Measurements from ENCODE around the gene PKIB.

PKIB gene

GRCh38 chr6:122751326-122751725, 141.1 kb downstream of the PKIB start:
- TF ChIP-seq CTCF (IDR thresholded peaks at IDR 0.05; ENCODE audit: low read length, missing control alignments): no peak
- no peak overlapping the region for H3K4me3 ChIP-seq (replicated peaks; ENCODE audit: low read depth, low read length)
- no peak for DNase-seq (ENCODE audit: low read depth)

GRCh38 chr6:122752459-122752858, 142.3 kb downstream of the PKIB start:
- DNase-seq (ENCODE audit: low read depth): no peak
- TF ChIP-seq CTCF (IDR thresholded peaks at IDR 0.05; ENCODE audit: low read length, missing control alignments): no peak

GRCh38 chr6:122753000-122753687, 142.9 kb downstream of the PKIB start:
- no peak for DNase-seq (ENCODE audit: low read depth)
- TF ChIP-seq CTCF (IDR thresholded peaks at IDR 0.05; ENCODE audit: low read length, missing control alignments): no peak
- no peak overlapping the region for H3K4me3 ChIP-seq (replicated peaks; ENCODE audit: low read depth, low read length)

More at GRCh38 chr6:122752459-122752858, 142.3 kb downstream of the PKIB start:
- H3K4me3 ChIP-seq (replicated peaks; ENCODE audit: low read depth, low read length): no peak overlapping the region

GRCh38 chr6:122753688-122754056, 143.5 kb downstream of the PKIB start:
- DNase-seq (ENCODE audit: low read depth): no peak

GRCh38 chr6:122754191-122754731, 144.1 kb downstream of the PKIB start:
- DNase-seq (ENCODE audit: low read depth): no peak
- no peak for TF ChIP-seq CTCF (IDR thresholded peaks at IDR 0.05; ENCODE audit: low read length, missing control alignments)
- H3K4me3 ChIP-seq (replicated peaks; ENCODE audit: low read depth, low read length): no peak overlapping the region

More at GRCh38 chr6:122753688-122754056, 143.5 kb downstream of the PKIB start:
- TF ChIP-seq CTCF (IDR thresholded peaks at IDR 0.05; ENCODE audit: low read length, missing control alignments): no peak
- H3K4me3 ChIP-seq (replicated peaks; ENCODE audit: low read depth, low read length): no peak overlapping the region

GRCh38 chr6:122755901-122756300, 145.7 kb downstream of the PKIB start:
- no peak for TF ChIP-seq CTCF (IDR thresholded peaks at IDR 0.05; ENCODE audit: low read length, missing control alignments)
- H3K4me3 ChIP-seq (replicated peaks; ENCODE audit: low read depth, low read length): no peak overlapping the region
- no peak for DNase-seq (ENCODE audit: low read depth)

GRCh38 chr6:122758927-122759334, 148.7 kb downstream of the PKIB start:
- no peak for DNase-seq (ENCODE audit: low read depth)

More at GRCh38 chr6:122758927-122759334, 148.7 kb downstream of the PKIB start:
- no peak overlapping the region for H3K4me3 ChIP-seq (replicated peaks; ENCODE audit: low read depth, low read length)
- TF ChIP-seq CTCF (IDR thresholded peaks at IDR 0.05; ENCODE audit: low read length, missing control alignments): no peak
